ENCODE results near the gene NOL12. TPM values are rescaled to one million over a fixed set of nuclear protein-coding genes. Genes with fewer than 3 reads are reported as not detected.
"Not testable (repeated sequence)": the region's sequence is repeated elsewhere in the genome, so short reads cannot be mapped to it uniquely, and the experiment has no call there.

NOL12 gene
- total and polyA plus RNA-seq, 10 donors = 24.0 to 55.3 (median 30.7) TPM

GRCh38 chr22:37690901-37691504 lies 4.9 kb downstream of the NOL12 start:
- peaks cover 0 to 77% (median 62%) of the 10 kb centered on the region in 6 donors for H3K36me3 ChIP-seq
- peaks cover 11 to 35% (median 23%) of the 10 kb centered on the region in 6 donors for H3K4me1 ChIP-seq

DNA sequence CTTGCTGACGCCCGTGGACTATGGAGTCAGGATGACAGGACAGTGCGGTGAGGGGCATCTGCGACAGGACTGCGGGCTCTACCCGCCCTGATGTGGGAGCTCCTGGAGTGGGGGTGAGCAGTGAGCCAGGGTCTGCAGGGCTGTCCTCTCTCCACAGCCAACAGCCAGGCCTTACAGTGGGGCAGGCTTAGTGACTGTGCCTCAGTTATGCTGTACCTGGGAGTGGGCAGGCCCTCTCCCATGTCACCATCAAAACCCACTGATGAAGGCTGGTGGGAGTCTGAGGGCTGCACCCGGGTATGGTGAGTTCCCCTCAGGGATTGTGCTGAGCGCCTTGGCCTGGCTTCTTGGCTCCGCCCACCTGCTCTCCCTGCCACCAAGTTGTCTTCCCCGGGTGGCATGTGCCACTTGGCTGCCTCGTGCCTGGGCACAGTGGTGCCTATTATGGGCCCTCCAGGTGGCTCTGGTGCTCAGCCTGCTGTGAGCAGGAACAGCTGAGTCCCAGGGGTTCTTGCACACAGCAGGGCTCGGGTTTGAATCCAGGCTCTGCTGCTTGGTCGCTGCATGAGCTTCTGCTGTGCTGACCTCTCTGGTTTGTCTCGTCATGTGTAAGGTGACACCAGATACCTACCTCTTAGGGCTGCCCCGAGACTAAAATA lies 6.6 kb downstream of the NOL12 start:
- Histone ChIP-seq H3K9me3 (no peaks in the 10 kb centered on the region), H3K36me3 (peaks cover 0 to 77% (median 62%) of the 10 kb centered on the region in 6 donors), H3K27ac (no peak overlapping the region), H3K4me3 (no peak overlapping the region), H3K4me1 (peaks cover under 1 to 33% (median 21%) of the 10 kb centered on the region in 6 donors), H3K27me3 (replicated peaks in 1 of 7) (no peaks in the 10 kb centered on the region)
- no peak for DNase-seq
- TF ChIP-seq POLR2AphosphoS5 (IDR thresholded peaks at IDR 0.05) (peak in 1 of 3 donors; percentile 45), POLR2A (IDR thresholded peaks at IDR 0.05) (no peak)
- intact Hi-C loops (cut with DNase I; ENCODE audit: low total_unique reads) = no loop called here
- 89 to 96% (median 92%) methylated on average over 7 to 15 of the region's 15 CpGs for WGBS, 5 donors

More at GRCh38 chr22:37690901-37691504, 4.9 kb downstream of the NOL12 start:
- intact Hi-C loops (cut with DNase I; ENCODE audit: low total_unique reads) = no loop called here
- Histone ChIP-seq H3K4me3 (no peak overlapping the region), H3K9me3 (no peaks in the 10 kb centered on the region), H3K27ac (no peak overlapping the region), H3K27me3 (replicated peaks in 1 of 7) (no peaks in the 10 kb centered on the region)
- no peak for TF ChIP-seq POLR2A (IDR thresholded peaks at IDR 0.05)
- 83 to 98% (median 93%) methylated on average over 5 to 18 of the region's 18 CpGs for WGBS, 5 donors
- DNase-seq = no peak

- intact Hi-C loops (cut with DNase I; ENCODE audit: low total_unique reads) = not testable (repeated sequence)
- peaks cover 0 to 63% (median 50%) of the 10 kb centered on the region in 6 donors for H3K36me3 ChIP-seq
Observed at GRCh38 chr22:37694131-37694530, 8.0 kb downstream of the NOL12 start.

DNA sequence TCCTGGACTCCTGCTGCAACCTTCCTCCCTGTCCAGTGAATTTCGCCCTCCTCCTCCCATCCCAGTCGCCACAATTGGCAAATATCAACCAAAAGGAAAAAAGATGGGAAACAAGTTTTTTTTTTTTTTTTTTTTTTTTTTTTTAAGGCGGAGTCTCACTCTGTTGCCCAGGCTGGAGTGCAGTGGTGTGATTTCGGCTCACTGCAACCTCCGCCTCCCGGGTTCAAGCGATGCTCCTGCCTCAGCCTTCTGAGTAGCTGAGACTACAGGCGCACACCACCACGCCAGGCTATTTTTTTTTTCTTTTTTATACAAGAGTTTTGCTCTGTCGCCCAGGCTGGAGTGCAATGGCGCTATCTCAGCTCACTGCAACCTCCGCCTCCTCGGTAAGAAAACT lies 10.1 kb downstream of the NOL12 start:
- H3K9me3 ChIP-seq; H3K27ac ChIP-seq; intact Hi-C loops (cut with DNase I; ENCODE audit: low total_unique reads); DNase-seq; H3K27me3 ChIP-seq (replicated peaks in 1 of 7): not testable (repeated sequence)
- peaks cover 0 to 44% (median 29%) of the 10 kb centered on the region in 6 donors for H3K36me3 ChIP-seq
- 30 to 45% (median 42%) methylated on average over 13 of the region's 13 CpGs for WGBS, 5 donors
- H3K4me3 ChIP-seq = peak overlapping the region in 4 of 8 donors; percentile 4 to 30 (median 8)
- peaks cover 0 to 26% (median 17%) of the 10 kb centered on the region in 6 donors for H3K4me1 ChIP-seq

More at GRCh38 chr22:37694131-37694530, 8.0 kb downstream of the NOL12 start:
- H3K27me3 ChIP-seq (replicated peaks in 1 of 7); H3K9me3 ChIP-seq; H3K27ac ChIP-seq; DNase-seq; H3K4me3 ChIP-seq: not testable (repeated sequence)
- H3K4me1 ChIP-seq = peaks cover 0 to 21% (median 16%) of the 10 kb centered on the region in 6 donors
- 91 to 98% (median 96%) methylated on average over 7 of the region's 7 CpGs for WGBS, 5 donors

DNA sequence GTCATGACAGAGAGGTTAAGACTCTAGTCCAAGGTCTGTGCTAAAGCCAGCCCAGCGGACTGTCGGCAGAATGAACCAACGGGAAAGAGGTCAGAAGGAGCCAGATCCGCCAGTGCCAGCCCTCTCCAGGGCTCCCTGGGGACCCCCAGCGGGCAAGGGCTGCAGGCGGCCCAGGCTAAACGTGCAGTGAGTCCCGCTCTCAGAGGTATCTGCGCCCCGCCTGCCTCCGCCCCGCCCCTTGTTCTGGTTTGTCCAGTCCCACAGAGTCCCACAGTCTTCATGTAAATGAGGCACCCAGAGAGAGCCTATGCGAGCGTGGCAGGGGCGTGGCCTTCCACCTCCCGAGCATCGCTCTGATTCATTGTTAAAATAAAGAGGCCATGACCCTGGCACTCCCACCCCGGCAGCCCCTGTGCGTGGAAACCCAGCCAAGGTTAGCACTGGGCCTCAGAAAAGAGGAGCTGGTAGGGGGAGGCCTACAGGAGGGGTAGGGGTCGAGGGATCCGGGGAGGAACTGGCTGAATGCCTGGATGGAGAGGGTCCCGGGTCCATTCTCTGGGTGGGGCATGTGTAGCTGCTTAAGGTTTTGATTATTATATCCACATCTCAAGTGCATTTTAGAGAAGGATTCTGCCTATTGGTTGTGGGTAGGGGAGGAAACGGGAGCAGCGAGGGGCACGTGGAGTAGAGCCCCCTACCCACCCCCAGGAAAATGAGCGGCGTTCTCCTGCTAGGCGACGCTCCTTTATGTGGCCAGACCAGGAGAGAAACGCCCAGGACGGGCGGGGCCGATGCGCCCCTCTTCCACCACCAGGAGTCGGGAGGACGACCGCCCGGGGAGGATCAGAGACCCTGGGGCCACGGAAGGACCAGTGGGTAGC lies 10.8 kb downstream of the NOL12 start, which contains the start of gene TRIOBP:
TRIOBP (plus strand) TSS at position 392 of the 881 bp plus-strand sequence. CDS start 4,318 bp downstream, outside the sequence.
- Histone ChIP-seq H3K9me3 (no peaks in the 10 kb centered on the region), H3K27ac (no peak within 1 kb of the TSS), H3K4me1 (peaks cover 0 to 32% (median 18%) of the 10 kb centered on the region in 6 donors), H3K36me3 (peaks cover 0 to 38% (median 22%) of the 10 kb centered on the region in 6 donors), H3K27me3 (replicated peaks in 1 of 7) (no peaks in the 10 kb centered on the region), H3K4me3 (peak within 1 kb of the TSS in 4 of 8 donors; percentile 4 to 30 (median 8))
- TF ChIP-seq, protein P1, sequence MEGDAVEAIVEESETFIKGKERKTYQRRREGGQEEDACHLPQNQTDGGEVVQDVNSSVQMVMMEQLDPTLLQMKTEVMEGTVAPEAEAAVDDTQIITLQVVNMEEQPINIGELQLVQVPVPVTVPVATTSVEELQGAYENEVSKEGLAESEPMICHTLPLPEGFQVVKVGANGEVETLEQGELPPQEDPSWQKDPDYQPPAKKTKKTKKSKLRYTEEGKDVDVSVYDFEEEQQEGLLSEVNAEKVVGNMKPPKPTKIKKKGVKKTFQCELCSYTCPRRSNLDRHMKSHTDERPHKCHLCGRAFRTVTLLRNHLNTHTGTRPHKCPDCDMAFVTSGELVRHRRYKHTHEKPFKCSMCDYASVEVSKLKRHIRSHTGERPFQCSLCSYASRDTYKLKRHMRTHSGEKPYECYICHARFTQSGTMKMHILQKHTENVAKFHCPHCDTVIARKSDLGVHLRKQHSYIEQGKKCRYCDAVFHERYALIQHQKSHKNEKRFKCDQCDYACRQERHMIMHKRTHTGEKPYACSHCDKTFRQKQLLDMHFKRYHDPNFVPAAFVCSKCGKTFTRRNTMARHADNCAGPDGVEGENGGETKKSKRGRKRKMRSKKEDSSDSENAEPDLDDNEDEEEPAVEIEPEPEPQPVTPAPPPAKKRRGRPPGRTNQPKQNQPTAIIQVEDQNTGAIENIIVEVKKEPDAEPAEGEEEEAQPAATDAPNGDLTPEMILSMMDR (IDR thresholded peaks at IDR 0.05 in 8 of 11, conservative IDR thresholded peaks at IDR 0.05 in 3 of 11) = peak in 7 of 11 experiments; percentile 20 to 57 (median 46)
- no peak for TF ChIP-seq POLR2A (IDR thresholded peaks at IDR 0.05)
- peak; percentile 26 to 79 (median 64) for TF ChIP-seq POLR2AphosphoS5 (IDR thresholded peaks at IDR 0.05)
- intact Hi-C loops (cut with DNase I; ENCODE audit: low total_unique reads) = no loop called here
- DNase-seq = peak; percentile 95
- WGBS, 5 donors = 13 to 30% (median 24%) methylated on average over 28 to 39 of the region's 39 CpGs

All from spleen (tissue), 11 donors.